GM12865 (cell line): ENCODE measurements around the gene HCRTR2.
"Not testable (repeated sequence)": the region's sequence is repeated elsewhere in the genome, so short reads cannot be mapped to it uniquely, and the experiment has no call there.

ENCODE experiments used
- DNase-seq: peaks from one replicate; pipeline ENCODE4 v3.0.0; 2010; ENCODE audit warnings: low read depth
- H3K4me3 ChIP-seq: 2 replicates; pipeline ENCODE4 v1.5.1; 2011; ENCODE audit warnings: mild to moderate bottlenecking, low read depth, low read length, control low read depth
- TF ChIP-seq, protein P1 (sequence below): IDR thresholded peaks from 2 replicates; pipeline ENCODE4 v1.5.1; 2011; ENCODE audit warnings: low read length, control low read depth, low read depth, inconsistent platforms; ENCODE audit not compliant: insufficient read depth; ENCODE audit errors: missing control alignments

Gene HCRTR2

DNA sequence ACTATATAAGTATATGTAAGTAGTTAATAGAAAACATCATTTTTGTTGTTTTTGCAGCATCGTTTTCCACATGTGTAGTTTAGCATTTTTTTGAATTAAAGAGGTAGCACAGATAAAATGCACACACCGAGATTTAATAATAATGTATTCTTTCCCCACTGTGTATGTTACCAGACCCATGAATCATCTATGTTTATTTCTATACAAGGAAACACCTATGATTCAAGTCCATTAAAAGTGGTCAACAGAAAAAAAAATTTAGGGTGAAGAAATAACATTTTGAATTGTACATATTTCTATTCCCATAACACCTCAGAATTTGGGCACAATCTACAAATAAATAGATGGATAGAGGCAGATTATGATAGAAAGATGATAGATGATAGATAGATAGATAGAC, 31.7 kb upstream of the HCRTR2 start:
- TF ChIP-seq, protein P1, sequence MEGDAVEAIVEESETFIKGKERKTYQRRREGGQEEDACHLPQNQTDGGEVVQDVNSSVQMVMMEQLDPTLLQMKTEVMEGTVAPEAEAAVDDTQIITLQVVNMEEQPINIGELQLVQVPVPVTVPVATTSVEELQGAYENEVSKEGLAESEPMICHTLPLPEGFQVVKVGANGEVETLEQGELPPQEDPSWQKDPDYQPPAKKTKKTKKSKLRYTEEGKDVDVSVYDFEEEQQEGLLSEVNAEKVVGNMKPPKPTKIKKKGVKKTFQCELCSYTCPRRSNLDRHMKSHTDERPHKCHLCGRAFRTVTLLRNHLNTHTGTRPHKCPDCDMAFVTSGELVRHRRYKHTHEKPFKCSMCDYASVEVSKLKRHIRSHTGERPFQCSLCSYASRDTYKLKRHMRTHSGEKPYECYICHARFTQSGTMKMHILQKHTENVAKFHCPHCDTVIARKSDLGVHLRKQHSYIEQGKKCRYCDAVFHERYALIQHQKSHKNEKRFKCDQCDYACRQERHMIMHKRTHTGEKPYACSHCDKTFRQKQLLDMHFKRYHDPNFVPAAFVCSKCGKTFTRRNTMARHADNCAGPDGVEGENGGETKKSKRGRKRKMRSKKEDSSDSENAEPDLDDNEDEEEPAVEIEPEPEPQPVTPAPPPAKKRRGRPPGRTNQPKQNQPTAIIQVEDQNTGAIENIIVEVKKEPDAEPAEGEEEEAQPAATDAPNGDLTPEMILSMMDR = no peak
- DNase-seq = no peak
- no peak overlapping the region for H3K4me3 ChIP-seq

DNA sequence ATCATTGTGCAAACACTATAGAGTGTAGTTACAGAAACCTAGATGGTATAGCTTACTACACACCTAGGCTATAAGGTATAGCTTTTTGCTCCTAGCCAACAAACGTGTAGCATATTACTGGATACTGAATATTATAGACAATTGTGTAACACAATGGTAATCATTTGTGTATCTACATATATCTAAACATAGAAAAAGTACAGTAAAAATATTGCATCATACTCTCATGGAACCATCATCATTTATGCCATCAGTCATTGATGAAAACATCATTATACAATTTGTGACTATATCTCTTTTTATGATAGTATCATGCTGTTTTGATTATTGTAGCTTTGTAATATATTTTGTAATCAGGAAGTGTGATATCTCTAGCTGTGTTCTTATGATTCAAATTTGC, 21.0 kb upstream of the HCRTR2 start:
- TF ChIP-seq, protein P1 = no peak
- no peak overlapping the region for H3K4me3 ChIP-seq
- no peak for DNase-seq

DNA sequence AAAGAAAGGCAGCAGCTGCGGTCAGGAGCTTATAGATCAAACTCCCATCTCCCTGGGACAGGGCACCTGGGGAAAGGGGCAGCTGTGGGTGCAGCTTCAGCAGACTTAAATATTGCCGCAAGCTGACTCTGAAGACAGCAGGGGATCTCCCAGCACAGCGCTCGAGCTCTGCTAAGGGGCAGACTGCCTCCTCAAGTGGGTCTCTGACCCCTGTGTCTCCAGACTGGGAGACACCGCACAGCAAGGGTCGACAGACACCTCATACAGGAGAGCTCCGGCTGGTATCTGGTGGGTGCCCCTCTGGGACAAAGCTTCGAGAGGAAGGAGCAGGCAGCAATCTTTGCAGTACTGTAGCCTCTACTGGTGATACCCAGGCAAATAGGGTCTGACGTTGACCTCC, 15.5 kb upstream of the HCRTR2 start:
- DNase-seq, H3K4me3 ChIP-seq: not testable (repeated sequence)

DNA sequence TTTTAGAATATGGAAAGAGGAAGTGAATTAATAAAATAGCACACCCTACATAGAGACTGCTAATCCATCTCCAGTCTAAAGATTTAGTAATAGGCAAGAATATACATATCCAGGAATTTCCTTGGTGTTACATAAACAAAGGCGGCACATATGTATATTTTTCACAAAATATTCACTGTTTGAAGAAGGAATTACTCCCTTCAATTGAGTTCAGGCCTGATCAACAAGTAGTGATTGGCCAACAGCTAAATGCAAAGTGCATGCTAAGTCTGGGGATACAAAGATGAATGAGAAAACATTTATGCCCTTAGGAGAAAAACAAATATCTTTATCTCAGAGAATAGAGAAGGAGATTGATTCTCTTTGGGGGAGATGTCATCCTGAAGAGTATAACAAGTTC, 6.5 kb upstream of the HCRTR2 start:
- DNase-seq = no peak
- no peak overlapping the region for H3K4me3 ChIP-seq
- TF ChIP-seq, protein P1 = no peak

DNA sequence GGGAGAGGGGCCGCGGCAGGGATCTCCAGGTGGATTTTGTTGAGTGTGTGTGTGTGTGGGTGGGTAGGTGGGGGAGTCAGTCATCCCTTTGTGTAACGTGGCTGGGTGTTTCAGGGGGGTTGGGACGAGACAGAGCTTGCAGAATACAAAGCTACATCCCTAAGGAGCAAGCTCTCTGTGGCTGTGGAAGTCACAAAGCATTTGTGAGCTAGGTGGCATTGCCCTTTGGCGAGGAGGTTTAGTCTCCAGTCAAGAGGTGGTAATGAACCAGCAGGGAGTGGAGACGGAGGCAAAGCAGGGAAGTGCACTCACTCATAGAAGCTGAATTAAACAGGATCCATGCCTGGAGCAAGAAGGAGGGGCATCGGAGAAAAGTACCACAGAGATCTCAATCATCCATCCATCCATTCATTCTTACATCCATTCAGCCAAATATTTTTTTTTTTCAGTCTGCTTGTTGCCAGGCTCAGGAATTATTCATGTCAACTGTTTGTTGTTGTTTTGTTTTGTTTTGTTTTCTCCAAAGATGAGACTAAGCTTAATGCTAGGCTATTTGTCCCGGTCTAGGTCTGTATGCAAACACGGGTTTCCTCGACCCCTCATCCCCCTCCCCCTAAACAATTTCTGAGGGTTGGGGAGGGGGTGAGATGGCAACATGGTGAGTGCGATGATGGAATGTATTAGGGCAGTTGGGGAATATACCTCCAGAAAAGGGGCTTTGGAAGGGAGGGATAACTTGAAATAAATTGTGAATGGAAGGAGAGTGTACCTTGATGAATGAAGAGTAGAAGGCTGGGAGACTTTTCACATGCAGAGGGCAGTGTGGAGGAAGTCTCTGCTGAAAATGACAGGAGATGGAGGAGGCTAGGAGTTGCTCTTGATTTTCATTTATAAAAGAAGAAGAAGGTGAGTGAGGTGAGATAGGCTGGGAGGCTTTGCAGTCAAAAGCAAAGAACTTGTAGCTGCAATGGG, 1.0 kb downstream of the HCRTR2 start:
- DNase-seq = no peak
- H3K4me3 ChIP-seq = no peak overlapping the region
- TF ChIP-seq, protein P1 = no peak

DNA sequence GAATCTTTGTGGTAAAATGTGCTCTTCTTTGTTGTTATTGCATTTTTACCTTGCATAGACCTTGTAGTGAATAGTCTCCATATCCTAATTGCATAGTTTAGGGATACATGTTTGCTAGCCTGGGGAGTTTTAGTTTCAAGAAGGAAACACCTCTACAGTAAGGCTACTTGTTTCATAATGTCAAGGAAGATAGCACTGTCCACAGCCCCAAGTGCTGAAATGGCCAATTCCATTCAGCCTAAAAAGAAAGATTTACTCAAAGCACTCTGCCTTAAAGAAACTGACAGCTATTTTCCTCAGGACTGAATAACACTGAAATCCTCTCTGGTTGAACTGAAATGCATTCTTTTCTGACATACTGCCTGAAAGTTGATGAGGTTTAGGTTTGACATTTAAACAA, 2.6 kb downstream of the HCRTR2 start:
- DNase-seq = no peak
- no peak overlapping the region for H3K4me3 ChIP-seq
- TF ChIP-seq, protein P1 = no peak

DNA sequence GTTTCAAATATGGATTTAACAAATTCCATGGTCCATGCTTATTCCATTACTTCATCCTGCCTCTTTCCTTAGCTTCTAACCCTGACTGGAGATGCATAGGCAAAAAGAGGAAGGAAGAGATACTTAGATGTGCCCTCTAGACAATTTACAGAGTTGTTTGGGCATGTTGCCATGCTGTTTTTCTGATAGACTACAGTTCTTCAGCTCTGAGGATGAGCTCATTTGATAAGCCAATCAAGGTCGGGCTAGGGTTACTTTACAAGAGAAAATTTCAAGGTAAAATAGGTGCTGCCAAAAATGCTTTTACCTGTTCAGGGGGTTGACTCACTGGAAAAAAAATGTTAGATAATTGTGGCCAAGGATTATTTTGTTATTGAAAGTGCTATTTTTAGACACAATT, 5.9 kb downstream of the HCRTR2 start:
- DNase-seq = no peak
- no peak overlapping the region for H3K4me3 ChIP-seq
- TF ChIP-seq, protein P1 = no peak
